ENCODE data around the gene CTRB1.

DNA sequence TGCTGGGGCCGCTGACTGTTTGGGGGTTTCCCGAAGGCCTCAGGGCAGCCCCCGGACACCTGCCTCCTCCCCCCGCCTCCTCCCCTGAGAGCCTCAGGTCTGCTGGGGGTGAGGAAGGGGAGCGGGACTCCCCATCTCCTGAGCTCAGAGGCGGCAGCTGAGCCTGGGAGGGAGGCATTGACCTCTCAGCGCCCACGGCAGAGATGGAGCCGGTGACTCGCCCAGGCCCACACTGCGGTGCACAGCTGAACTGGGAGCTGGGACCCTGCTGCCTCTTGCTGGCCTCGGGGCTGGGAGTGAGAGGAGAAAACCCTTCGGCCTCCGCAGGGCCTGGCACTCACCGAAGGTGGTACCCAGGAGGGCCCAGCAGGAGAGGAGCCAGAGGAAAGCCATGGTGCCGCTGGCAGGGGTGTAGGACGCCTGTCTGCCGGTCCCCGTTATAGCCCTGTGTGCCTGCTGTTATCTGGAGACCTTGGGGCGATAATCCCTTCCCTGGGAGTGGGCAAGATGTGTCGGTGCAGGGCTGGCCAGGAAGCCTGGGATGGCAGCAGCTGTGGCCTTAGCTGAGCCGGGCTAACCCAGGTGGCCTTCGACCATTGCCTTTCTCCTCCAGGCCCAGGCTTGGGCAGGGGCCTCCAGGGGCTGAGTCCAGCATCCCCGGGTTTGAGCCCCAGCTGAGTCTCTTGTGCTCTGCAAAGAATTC lies 11.9 kb upstream of the CTRB1 start, which contains the start of gene CTRB2:
- TF ChIP-seq RNF2 (IDR thresholded peaks at IDR 0.05; ENCODE audit: borderline replicate concordance, low read depth) (no peak), POLR2A (IDR thresholded peaks at IDR 0.05; ENCODE audit: low read length) (no peak), SMC3 (IDR thresholded peaks at IDR 0.05) (no peak), JUN (IDR thresholded peaks at IDR 0.05) (no peak), BHLHE40 (IDR thresholded peaks at IDR 0.05; ENCODE audit: low read depth, low read length) (no peak)
- TF ChIP-seq, protein P1, sequence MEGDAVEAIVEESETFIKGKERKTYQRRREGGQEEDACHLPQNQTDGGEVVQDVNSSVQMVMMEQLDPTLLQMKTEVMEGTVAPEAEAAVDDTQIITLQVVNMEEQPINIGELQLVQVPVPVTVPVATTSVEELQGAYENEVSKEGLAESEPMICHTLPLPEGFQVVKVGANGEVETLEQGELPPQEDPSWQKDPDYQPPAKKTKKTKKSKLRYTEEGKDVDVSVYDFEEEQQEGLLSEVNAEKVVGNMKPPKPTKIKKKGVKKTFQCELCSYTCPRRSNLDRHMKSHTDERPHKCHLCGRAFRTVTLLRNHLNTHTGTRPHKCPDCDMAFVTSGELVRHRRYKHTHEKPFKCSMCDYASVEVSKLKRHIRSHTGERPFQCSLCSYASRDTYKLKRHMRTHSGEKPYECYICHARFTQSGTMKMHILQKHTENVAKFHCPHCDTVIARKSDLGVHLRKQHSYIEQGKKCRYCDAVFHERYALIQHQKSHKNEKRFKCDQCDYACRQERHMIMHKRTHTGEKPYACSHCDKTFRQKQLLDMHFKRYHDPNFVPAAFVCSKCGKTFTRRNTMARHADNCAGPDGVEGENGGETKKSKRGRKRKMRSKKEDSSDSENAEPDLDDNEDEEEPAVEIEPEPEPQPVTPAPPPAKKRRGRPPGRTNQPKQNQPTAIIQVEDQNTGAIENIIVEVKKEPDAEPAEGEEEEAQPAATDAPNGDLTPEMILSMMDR (IDR thresholded peaks at IDR 0.05) = no peak

Measured in A549 (cell line).